AG04449 (cell line): Measurements from ENCODE around the gene ANP32E.
"Not testable (repeated sequence)": the region's sequence is repeated elsewhere in the genome, so short reads cannot be mapped to it uniquely, and the experiment has no call there.

Experiments
- CTCF ChIA-PET: fragments of 350-600 bp; formaldehyde crosslinking; extraction: SDS; loops from one replicate; lab custom pipeline; 2021; ENCODE audit warnings: antibody characterized with exemption; lab: Yijun Ruan, JAX
- POLR2A ChIA-PET: fragments of 400-600, 350-600 bp; formaldehyde crosslinking; extraction: SDS; loops from one replicate; lab custom pipeline; 2020; ENCODE audit warnings: antibody characterized with exemption, inconsistent platforms; lab: Yijun Ruan, JAX
- DNase-seq: peaks from one replicate; pipeline ENCODE4 v3.0.0-alpha.2; 2010; ENCODE audit warnings: low read depth, low spot score
- H3K4me3 ChIP-seq: 2 replicates; pipeline ENCODE4 v1.5.1; 2011; ENCODE audit warnings: low read depth, mild to moderate bottlenecking, control low read depth, low read length
- CTCF ChIP-seq: IDR thresholded peaks from one replicate; pipeline ENCODE4 v1.5.1; 2011; ENCODE audit warnings: mild to moderate bottlenecking, moderate library complexity, low read length, control low read depth, inconsistent platforms; ENCODE audit not compliant: insufficient read depth; ENCODE audit errors: missing control alignments

The ANP32E gene

GRCh38 chr1:150234566-150235293, 1.2 kb downstream of the ANP32E start:
- CTCF ChIA-PET = interaction anchor here (0.8 to 4.6 kb wide), 7 partner anchors 14 to 162 kb away, joined by 3 to 30 read pairs (median 4); no protein-coding TSS in a partner anchor
- POLR2A ChIA-PET = interaction anchor here (0.7 to 0.9 kb wide), 3 partner anchors 48 to 83 kb away, joined by 3 to 6 read pairs (median 3); partner anchors contain the start of gene CIART
- no peak for DNase-seq
- no peak for TF ChIP-seq CTCF
- H3K4me3 ChIP-seq = peak overlapping the region; percentile 89

- ChIA-PET POLR2A (interaction anchor here (0.7 to 0.9 kb wide), 3 partner anchors 48 to 82 kb away, joined by 3 to 6 read pairs (median 3); partner anchors contain the start of gene CIART), CTCF (interaction anchor here (1.0 to 4.6 kb wide), 6 partner anchors 10 to 162 kb away, joined by 3 to 30 read pairs (median 4); no protein-coding TSS in a partner anchor)
- peak overlapping the region; percentile 89 for H3K4me3 ChIP-seq
- DNase-seq = no peak
- TF ChIP-seq CTCF = no peak
Measured at GRCh38 chr1:150234309-150234565, 1.7 kb downstream of the ANP32E start.

- TF ChIP-seq CTCF = no peak
- no peak for DNase-seq
- H3K4me3 ChIP-seq = peak overlapping the region; percentile 89
- ChIA-PET POLR2A (interaction anchor here (0.7 to 1.4 kb wide), 4 partner anchors 49 to 346 kb away, joined by 3 to 6 read pairs (median 3); partner anchors contain the start of gene CIART), CTCF (interaction anchor here (1.0 to 4.6 kb wide), 6 partner anchors 9 to 161 kb away, joined by 3 to 30 read pairs (median 4); no protein-coding TSS in a partner anchor)
Measured at GRCh38 chr1:150233359-150234308, 2.3 kb downstream of the ANP32E start.

- POLR2A ChIA-PET = interaction anchor here (1.4 kb wide), 1 partner anchor 345 kb away, joined by 3 read pairs; a partner anchor contains a TSS
- CTCF ChIA-PET = interaction anchor here (1.2 to 4.6 kb wide), 5 partner anchors 9 to 161 kb away, joined by 3 to 30 read pairs (median 5); no protein-coding TSS in a partner anchor
- DNase-seq, H3K4me3 ChIP-seq: not testable (repeated sequence)
Measured at GRCh38 chr1:150232921-150233320, 3.0 kb downstream of the ANP32E start.

- CTCF ChIA-PET, H3K4me3 ChIP-seq, POLR2A ChIA-PET, DNase-seq: not testable (repeated sequence)
Measured at GRCh38 chr1:150228246-150228645, 7.7 kb downstream of the ANP32E start.

- POLR2A ChIA-PET = no interaction called here
- DNase-seq = no peak
- no peak for TF ChIP-seq CTCF
- CTCF ChIA-PET = no interaction called here
- no peak overlapping the region for H3K4me3 ChIP-seq
Measured at GRCh38 chr1:150227228-150227627, 8.7 kb downstream of the ANP32E start.

GRCh38 chr1:150226486-150226885, 9.4 kb downstream of the ANP32E start:
- H3K4me3 ChIP-seq = no peak overlapping the region
- ChIA-PET CTCF (no interaction called here), POLR2A (no interaction called here)
- DNase-seq = no peak
- TF ChIP-seq CTCF = no peak
